EH (cell line): Measurements from ENCODE around the gene SFXN2.
"Not testable (repeated sequence)": the region's sequence is repeated elsewhere in the genome, so short reads cannot be mapped to it uniquely, and the experiment has no call there.

Experiments used
- DNase-seq: peaks from one replicate; pipeline ENCODE4 v3.0.0-alpha.2; 2015; ENCODE audit warnings: low read depth

The SFXN2 gene, protein sequence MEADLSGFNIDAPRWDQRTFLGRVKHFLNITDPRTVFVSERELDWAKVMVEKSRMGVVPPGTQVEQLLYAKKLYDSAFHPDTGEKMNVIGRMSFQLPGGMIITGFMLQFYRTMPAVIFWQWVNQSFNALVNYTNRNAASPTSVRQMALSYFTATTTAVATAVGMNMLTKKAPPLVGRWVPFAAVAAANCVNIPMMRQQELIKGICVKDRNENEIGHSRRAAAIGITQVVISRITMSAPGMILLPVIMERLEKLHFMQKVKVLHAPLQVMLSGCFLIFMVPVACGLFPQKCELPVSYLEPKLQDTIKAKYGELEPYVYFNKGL

DNA sequence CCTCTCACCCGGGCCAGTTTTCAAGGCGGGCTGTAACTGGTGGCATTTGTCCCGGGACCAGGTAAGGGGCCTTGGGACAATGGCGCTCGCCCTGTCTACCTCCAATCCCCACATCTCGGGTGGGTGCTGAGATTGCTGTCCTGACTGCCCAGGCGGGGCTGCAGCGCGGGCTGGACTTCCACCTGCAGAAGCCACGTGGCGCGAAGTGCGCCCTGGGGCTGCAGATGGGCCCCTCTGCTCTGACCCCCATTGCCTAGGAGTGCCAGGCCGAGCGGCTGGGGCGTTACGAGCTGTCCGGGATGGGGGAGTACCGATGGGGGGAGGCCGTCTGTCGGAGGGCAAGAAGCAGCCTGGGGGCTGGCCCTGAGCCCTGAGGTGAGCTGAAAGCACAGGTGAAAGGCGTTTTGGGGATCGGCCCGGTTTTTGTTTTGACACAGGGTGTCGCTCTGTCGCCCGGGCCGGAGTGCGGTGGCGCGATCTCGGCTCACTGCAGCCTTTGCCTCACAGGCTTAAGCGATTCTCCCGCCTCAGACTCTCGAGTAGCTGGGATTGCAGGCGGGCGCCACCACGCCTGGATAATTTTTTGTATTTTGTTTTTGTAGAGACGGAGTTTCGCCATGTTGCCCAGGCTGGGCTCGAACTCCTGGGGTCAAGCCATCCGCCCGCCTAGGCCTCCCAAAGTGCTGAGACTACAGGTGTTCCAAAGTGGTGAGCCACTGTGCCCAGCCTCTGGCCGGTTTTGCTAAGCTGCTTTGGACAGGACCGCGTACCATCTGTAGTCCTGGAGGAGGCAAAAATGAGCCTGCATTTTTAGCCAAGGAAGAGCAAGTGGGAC, at the start of gene SFXN2:
SFXN2 (plus strand) TSS at position 16 of the 835 bp plus-strand sequence. CDS start 12,001 bp downstream, outside the sequence.
- no peak for DNase-seq

DNA sequence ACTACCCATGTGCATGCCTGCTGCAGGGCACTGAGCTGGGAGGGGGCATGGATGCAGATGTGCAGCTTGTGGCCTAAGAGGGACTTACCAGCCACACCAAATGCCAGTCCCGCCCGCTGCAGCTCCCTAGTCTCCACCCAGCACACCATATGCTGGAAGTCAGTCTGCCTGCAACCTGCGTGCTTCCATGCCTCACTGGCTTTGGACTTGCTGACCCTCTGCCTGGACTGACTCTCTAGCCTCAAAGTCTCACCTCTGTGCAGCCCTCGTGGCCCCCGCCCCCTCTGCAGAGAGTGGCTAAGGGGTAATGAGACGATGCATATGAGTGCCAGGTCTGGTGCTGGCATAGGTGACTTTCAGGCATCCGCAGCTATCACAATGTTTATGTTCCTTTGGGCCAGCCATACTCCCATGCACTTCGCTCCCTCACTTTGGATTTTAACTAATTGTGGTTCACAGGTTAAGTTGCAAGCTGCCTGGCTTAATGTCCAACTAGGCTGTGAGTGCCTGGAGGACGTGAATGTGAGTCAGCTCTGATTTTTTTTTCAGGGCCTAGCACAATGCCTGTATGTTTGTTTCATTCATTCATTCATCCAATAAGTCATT, 48.4 kb upstream of the SFXN2 start:
- no peak for DNase-seq

DNA sequence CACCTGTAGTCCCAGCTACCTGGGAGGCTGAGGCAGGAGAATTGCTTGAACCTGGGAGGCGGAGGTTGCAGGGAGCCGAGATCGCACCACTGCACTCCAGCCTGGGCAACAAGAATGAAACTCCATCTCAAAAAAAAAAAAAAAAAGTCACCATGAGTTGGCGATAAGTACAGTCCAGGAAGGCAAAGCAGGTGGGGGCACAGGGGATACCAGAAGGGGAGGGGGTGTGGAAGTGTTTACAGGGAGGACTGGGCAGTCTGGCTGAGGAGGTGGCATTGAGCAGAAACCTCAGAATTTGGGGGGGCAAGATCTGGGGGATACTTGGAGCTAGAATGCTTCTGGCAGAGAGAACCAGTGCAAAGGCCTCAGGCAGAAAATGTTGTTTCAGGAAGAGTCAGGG, 47.0 kb upstream of the SFXN2 start:
- DNase-seq, result not testable (repeated sequence)

DNA sequence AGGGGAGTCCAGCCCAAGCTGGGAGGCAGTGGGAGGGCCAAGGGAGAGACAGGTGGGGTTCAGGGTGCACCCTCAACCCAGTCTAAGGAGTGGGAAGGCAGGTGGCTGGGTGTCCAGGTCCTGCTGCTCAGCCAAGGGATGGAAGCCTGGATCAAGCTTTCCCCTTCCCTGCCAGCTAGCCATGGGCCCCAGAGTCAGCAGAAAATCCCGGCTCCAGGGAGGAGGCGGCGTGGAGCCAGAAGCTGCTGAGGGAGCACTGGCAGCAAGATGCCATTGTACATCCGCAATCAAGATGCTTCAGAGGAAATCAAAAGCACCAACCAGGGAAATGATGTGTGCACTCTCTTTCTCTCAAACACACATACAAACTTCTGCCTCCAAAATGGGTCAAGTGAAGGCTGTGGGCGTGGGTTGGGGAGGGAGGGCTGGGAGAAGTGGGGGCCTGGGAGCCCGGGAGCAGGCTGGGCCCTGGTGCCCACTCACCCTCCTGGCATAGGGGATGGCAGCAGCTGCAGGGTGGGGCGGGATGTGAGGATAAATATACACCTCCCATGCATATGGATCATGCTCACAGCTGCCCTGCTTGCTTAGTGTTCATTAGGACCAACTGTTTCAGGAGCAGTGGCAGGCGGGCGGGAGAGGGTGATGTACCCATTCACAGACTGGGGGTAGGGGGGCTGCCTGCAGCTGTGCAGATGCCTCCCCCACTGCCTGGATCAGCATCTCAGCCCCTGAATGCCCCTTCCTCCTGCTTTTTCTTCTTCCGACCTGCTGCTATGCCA, 45.9 kb upstream of the SFXN2 start:
- no peak for DNase-seq

DNA sequence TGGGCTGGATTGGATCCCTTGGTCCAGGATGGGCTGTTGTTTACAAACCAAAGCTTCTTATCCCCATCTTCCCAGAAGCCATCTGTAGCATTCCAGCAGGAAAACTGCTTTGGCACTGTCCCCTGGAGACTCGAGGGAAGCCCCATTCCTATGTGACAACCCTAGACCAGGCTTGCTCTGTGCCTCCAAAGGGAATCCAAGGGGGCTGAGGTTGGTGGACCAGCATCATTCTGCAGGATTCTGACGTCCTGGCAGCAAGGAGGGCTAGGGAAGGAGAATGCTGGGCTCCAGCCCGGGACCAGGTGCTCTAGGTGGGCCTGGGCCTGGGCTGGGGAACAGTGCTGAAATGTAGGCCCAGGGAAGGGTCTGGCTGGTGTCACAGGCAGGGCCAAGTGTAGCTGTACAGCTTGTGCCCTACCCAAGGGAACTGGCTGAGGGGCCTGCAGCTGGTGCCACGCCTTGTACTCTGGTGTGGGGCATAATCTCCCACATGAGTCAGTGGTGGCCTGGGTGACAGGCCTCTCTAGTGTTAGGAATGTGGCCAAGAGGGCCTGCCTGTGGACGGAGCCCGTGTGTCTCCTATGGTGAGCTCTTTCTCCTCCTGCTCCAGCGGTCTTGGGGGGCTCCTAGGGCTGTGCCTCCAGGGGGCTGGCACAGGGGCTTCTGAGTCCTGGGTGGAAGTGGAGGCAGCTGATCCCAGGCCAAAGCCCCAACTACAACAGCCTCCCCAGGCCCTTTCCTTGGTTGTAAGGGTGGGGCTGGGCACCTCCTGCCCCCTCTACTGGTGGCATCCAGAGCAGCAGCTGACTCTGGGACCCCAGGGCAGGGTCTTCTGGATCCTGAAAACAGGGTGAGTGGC, 45.0 kb upstream of the SFXN2 start:
- peak; percentile 83 for DNase-seq

DNA sequence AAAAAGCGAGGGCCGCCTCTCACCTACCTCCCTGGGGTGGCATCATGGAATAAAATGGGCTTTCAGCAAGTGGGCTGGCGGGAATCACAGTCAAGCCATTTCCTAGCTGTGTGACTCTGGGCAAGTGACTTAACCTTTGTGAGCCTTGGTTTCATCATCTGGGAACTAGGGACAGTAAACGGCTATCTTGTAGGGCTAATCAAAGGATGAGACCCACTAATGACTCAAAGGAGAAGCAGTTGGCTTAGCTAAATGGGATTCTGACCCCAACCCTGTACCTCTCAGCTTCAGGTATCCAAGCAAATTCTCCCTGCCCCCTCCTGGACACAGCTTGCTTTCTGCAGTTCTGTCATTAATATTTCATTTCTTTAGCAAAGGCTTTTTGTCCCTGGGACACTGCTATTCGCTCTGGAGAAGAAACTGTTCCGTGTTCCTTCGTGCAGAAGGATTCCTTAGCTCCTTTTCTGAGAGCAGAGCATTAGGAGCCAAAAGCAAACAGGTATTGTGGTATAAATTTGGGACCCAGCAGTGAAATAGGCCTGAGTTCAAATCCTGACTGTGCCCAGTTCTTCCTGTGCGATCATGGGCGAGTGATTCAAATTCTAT, 44.3 kb upstream of the SFXN2 start:
- DNase-seq, result no peak

DNA sequence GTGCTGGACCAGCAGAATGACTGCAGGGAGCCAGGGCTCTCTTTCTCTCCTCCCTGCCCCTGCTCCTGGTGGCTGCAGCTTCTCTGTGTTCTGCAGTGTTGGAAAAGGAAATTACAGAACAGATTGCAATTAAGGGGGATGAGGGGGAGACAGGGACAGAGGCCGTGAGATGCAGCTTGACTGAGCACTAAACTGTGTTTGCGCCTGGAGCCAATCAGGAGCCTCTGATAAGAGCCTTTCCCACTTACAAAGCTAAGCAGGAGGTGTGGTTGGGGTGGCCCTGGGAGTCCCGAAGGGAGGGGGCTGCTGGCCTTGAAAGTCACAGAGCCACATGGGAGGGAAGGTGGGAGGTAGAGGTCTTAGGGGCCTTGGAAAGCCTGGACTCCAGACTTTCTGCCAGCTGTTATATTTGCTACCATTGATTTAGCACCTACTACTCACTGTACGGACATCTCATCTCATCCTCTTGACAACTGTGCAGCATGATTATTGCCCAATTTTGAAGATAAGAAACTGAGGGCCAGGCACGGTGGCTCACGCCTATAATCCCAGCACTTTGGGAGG, 43.5 kb upstream of the SFXN2 start:
- no peak for DNase-seq

DNA sequence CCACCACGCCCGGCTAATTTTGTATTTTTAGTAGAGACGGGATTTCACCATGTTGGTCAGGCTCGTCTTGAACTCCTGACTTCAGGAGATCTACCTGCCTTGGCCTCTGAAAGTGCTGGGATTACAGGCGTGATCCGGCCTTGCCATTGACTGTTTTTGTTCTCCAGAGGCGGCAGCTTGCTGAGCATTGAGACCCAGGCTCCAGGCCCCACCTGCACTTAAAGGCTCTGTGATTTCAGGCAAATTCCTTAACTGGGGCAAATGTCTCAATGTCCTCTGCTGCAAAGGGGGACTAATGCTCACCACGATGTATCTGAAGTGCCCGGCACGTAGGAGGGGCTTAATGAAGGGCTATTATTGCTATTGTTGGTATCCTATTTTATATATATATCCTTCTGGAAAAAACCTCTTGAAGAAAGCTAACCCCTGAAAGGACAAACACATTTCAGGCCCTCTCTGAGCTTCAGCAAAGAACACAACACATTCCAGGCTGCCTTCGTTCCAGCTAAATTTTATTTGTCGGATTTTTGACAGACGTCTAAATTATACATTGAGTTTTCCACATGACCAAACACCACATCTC, 41.1 kb upstream of the SFXN2 start:
- no peak for DNase-seq

DNA sequence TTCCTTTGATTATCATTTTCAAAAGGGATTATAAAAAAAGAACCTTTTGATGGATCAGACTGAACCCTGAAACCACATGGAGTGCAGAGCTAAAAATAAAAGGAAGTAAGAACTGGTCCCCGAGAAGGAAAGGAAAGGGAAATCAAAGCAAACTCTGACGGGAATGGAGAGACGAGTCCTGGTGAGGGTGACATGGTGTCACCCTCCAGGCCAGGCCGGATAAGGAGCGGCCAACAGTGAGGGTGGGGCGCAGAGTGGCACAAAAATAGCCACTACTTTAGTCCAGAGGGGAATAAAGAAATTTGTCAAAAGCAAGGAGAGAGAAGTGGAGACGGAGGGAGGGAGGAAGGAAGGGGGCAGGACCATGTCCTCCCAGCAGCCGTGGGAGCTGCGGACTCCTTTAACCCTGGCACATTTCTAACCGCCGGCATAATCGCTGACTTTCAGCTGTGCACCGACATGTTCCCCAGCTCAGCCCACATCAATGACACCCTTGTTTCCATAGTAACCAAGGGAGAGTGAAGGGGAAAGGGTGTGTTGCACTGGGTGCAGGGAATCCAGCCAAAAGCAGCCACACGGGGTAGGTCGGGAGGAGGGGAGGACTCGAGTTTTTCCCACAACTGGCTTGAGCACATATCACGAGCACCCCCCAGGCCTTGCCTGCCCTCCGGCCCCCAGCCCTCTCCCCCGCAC, 40.5 kb upstream of the SFXN2 start:
- peak; percentile 86 for DNase-seq

DNA sequence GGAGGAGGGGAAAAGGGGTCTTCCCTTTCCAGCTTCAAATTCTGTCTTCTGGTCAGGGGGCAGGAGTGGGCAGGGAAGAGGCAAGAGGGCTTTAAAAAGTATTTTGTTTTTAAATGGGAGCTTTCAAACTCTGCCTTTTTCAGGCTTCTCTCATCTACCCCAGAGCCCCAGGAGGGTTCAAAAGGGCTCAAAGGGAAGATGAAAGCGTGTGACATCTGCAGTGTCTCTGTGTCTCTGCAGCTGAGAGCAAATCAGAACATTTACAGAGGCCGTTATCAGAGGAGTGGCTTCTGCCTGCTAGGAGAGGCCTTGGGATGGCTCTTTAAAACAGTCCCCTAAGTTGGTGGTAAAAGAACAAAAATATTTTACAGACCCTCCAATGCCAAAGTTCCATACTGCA, 39.9 kb upstream of the SFXN2 start:
- no peak for DNase-seq

DNA sequence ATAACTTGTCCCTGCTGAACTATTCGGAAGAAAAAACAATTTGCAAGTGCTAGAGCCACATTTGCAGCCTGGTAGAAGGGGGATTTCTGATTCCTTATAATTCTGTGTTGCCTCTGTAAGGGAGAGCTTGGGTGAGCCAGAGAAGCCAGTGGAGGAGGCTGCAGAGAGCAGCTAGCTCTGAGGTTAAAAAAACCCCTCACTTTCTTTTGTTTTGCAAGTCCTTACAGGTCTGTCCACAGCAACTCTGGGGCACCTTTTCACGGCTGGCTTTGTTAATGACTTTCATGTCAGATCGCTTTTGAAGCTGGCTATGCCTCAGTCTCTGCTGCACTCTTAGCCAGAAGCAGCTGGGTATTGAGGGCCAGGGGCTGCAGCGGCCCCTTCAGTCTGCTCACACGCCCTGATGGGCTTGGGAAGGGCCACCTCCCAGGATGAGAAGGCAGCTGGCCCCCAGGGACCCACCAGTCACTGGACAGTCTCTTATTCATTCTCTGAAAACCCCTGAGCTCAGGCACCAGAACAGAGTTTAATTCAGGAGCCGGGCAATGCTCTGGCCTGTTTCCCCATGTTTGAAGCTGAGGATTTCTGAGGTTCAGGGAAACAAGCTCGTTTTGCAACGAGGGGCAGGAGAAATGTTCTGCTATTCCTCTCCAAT, 39.3 kb upstream of the SFXN2 start:
- DNase-seq, result no peak

DNA sequence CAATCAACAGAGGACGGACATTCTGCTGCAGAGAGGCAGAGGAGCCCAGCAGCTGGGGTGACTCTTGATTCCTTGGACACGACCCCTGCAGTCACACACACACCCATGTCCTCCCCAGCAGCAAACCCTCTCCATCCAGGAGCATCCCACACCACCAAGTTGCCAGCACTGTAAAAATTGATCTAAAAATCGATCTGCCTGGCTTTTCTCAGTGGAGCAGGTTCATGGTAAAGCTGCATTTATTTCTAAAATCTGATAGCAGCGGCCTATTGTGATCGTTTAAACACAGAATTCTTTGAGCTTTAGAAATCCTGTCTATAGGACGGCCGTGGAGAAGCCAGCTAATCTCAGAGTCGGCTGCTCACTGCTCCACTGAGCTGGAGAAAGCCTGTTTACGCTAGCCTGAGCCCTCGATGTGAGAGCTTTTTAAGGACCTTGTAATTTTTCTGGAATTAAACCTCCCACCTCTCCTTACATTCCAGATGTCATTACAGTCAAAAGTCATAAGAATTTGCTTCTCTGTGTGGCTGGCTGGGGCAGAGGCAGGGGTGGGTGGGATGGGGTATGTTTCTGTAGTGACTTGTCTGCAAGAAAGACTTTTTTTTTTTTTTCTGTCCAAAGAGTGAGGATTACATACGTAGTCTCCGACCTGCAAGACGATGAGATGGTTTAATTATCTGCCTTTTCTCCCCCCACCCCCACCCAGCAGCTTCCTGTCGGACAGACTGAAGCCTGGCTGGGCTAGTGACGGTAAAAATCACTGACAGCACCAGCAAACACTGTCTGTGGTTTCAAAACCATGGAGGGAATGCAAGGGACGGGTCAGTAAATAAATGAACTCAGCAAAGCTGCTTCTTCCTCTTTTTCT, 38.5 kb upstream of the SFXN2 start:
- peak; percentile 99 for DNase-seq

DNA sequence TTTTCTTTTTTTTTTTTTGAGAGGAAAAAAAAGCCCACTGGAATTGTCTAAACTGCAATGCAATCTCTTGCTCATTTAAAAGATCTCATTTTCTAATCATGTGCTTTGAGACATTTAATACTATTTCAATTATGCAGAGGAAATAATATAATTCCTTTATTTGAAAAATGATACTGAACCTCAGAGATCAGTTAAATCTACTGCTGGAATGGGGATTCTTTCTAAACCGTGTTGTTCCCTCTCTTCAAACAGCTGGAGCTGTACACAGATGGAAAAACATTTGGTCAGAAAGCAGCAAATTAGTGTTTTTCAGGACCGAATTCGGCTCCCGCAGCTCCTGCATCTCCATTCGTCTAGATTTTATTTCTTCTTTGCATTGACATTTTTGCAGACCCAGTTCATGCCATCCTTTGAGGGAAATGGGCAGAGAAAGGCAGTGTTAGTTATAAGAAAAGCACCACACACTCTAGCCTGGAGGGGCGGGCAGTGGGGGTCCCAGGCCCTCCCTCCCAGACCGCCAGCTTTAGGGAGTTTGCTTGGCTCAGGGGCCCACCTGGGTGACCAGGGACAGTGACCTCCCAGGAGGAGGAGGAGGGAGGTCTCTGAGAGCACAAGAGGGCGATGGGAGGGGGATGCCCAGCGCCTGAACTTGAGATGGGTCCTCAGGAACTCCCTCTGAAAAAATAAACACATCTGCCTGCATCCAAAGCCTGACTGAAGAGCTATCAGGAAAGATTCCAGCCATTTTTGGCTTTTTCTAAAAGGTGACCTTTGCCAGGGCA, 37.7 kb upstream of the SFXN2 start:
- no peak for DNase-seq

DNA sequence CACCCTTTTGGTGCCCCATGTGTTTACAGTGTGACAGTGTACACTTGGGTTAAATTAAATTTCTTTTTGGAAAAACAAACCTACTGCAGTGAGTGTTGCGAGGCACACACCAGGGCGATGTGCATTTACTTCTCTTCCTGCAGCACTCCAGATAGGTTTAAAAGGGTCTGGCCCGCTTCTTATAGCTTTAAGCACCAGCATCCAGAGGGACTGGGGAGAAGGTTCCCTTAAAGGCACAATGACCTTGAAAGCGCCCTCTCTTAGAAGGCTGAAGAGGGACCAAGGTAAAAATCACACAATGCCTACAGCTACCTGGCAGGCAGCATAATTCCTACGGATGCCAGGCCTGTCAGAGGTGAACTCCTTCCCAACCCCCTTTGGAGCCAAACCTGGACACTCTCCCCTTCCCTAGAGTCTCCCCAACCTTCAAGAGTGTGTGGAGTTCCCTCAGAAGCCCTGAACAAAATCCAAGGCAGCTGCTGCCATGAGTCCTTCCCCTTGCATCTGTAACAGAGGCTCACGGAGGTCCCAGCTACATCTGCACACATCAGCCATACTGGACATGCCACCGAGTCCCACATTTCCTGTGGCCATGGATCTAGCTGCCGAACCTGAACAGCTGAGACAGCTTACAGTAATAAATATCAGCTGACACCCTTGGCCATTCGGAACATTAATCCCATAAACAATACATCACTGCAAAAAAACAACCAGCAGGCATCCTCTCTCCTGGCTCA, 36.9 kb upstream of the SFXN2 start:
- DNase-seq, result no peak

DNA sequence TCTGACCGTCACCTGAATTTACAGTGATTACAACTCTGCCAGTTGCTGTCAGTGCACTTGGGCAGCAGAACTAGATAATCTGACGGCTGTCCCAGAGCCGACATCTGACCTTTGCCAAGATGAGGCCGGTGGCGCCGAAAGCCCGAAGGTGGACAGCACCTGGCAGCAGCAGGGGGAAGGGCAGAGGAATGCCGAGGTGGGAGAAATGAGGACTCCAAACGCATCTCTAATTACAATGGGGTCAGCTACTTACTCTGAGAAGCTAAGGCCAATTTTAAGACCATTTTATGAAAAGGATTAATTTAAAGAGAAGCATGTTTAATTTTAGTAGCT, 36.4 kb upstream of the SFXN2 start:
- no peak for DNase-seq

DNA sequence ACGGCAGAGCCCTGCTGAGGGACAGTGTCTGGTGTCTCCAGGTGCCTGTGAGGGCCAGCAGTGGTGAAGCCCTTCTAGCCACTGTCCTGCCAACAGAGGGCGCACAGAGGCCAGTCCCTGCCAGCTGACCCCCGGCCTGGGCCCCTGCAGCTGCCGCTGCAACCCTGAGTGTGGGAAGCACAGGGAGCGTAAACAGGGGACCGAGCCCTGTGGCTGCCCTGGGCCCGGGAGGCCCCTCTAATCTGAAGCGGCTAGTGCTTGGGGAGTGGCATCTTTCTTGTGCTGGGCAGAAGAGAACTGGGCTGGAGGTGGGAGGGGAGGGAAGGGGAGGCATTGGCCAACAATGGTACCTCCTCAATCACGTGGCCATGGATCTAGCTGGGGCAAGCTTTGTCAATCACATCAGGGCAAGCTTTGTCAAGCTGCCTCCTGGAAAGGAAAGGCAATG, 35.6 kb upstream of the SFXN2 start:
- peak; percentile 60 for DNase-seq
